Upper lobe of right lung (tissue), 1 donor: ENCODE results near the gene TMEM135. TPM values are rescaled to one million over a fixed set of nuclear protein-coding genes. Genes with fewer than 3 reads are reported as not detected.

Experiments used
- ATAC-seq: fragments of 200-7000 bp; cut with Tn5 transposase; one replicate; pipeline ENCODE4 v1.9.1; 2020; ENCODE audit warnings: mild to moderate bottlenecking, moderate library complexity
- DNase-seq: peaks from one replicate; pipeline ENCODE4 v3.0.0-alpha.2; 2020
- H3K27ac ChIP-seq: fragments of 200-600 bp; one replicate; pipeline ENCODE4 v1.8.0; 2022
- H3K27me3 ChIP-seq: fragments of 200-600 bp; one replicate; pipeline ENCODE4 v1.8.0; 2022; ENCODE audit warnings: mild to moderate bottlenecking
- H3K36me3 ChIP-seq: fragments of 200-600 bp; one replicate; pipeline ENCODE4 v1.8.0; 2022
- H3K4me1 ChIP-seq: fragments of 200-600 bp; one replicate; pipeline ENCODE4 v1.8.0; 2022
- H3K4me3 ChIP-seq: fragments of 200-600 bp; one replicate; pipeline ENCODE4 v1.8.0; 2022; ENCODE audit warnings: mild to moderate bottlenecking
- H3K9me3 ChIP-seq: fragments of 200-600 bp; one replicate; pipeline ENCODE4 v1.8.0; 2022
- intact Hi-C: fragments of 100-400 bp; cut with DNase I; formaldehyde crosslinking; loops from one replicate; pipeline ENCODE4 v1.11.0; 2022
- total RNA-seq: library from RNA; stranded (reverse); fragmentation: NEBNext Ultra II Directional; extraction: Animal tissue kit (Norgen Biotek cat#: 25700); gene quantifications from one replicate; pipeline ENCODE4 v1.2.1, GENCODE V29; 2021
- TF ChIP-seq, protein P1 (sequence below): fragments of 200-600 bp; IDR thresholded peaks from one replicate; pipeline ENCODE4 v1.8.0; 2022; ENCODE audit warnings: antibody characterized with exemption
- donor health status: DM: no; HTN: yes; CAD: no; lungs with severe emphysema.

The TMEM135 gene
- total RNA-seq, 1 donor from 2014 or later: 24.5 TPM

- Histone ChIP-seq H3K4me3 (no peak overlapping the region), H3K36me3 (no peaks in the 10 kb centered on the region), H3K27me3 (no peaks in the 10 kb centered on the region), H3K4me1 (no peaks in the 10 kb centered on the region), H3K27ac (no peak overlapping the region), H3K9me3 (no peaks in the 10 kb centered on the region)
- intact Hi-C loops: no loop called here
- ATAC-seq: no peak
- TF ChIP-seq, protein P1, sequence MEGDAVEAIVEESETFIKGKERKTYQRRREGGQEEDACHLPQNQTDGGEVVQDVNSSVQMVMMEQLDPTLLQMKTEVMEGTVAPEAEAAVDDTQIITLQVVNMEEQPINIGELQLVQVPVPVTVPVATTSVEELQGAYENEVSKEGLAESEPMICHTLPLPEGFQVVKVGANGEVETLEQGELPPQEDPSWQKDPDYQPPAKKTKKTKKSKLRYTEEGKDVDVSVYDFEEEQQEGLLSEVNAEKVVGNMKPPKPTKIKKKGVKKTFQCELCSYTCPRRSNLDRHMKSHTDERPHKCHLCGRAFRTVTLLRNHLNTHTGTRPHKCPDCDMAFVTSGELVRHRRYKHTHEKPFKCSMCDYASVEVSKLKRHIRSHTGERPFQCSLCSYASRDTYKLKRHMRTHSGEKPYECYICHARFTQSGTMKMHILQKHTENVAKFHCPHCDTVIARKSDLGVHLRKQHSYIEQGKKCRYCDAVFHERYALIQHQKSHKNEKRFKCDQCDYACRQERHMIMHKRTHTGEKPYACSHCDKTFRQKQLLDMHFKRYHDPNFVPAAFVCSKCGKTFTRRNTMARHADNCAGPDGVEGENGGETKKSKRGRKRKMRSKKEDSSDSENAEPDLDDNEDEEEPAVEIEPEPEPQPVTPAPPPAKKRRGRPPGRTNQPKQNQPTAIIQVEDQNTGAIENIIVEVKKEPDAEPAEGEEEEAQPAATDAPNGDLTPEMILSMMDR: no peak
- no peak for DNase-seq
These were observed 177.5 kb downstream of the TMEM135 start for GRCh38 chr11:87215236-87215635.

DNA sequence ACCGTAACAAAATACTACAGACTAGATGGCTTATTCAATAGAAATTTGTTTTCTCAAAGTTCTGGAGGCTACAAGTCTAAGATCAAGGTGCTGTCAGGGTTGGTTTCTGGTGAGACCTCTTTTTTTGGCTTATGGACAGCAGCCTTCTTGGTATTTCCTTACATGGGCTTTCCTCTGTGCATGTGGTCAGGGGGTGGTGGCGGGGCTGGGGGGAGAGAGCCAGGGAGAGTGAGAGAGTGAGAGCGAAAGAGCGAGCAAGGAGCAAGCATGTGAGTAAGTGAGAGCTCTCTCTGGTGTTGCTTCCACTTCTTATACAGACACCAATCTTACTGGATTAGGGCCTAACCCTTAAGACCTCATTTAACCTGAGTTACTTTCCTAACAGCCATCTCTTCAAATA is 181.5 kb downstream of the TMEM135 start:
- TF ChIP-seq, protein P1: no peak
- no peaks in the 10 kb centered on the region for H3K9me3 ChIP-seq
- no peaks in the 10 kb centered on the region for H3K36me3 ChIP-seq
- no peak overlapping the region for H3K4me3 ChIP-seq
- no peaks in the 10 kb centered on the region for H3K4me1 ChIP-seq
- H3K27ac ChIP-seq: no peak overlapping the region
- ATAC-seq (no peak), DNase-seq (no peak)
- intact Hi-C loops: no loop called here
- no peaks in the 10 kb centered on the region for H3K27me3 ChIP-seq

GRCh38 chr11:87223816-87224215 is 186.1 kb downstream of the TMEM135 start:
- ATAC-seq: no peak
- intact Hi-C loops: no loop called here

DNA sequence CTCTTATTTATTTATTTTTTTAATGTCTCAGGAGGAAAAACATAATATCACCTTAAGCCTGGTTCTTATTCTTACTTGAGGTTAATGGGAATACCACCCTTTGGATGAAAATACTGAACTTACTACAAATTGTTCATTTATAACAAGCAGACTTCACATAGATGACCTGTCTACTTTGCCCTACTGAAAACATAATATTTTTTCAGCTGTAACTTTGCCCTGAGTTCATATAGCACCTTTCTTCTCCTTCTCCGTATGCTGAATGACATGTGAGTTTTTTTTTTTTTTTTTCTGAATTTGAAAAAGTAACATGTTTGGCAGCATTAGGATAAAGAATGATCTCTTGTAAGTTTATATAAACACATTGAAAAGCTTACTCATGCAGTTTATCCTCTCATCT is 186.8 kb downstream of the TMEM135 start:
- intact Hi-C loops: no loop called here
- TF ChIP-seq, protein P1: no peak
- Histone ChIP-seq H3K36me3 (no peaks in the 10 kb centered on the region), H3K4me1 (no peaks in the 10 kb centered on the region), H3K27ac (no peak overlapping the region), H3K9me3 (no peaks in the 10 kb centered on the region), H3K27me3 (no peaks in the 10 kb centered on the region), H3K4me3 (no peak overlapping the region)
- ATAC-seq (no peak), DNase-seq (no peak)

More at GRCh38 chr11:87223816-87224215, 186.1 kb downstream of the TMEM135 start:
- no peaks in the 10 kb centered on the region for H3K27me3 ChIP-seq
- DNase-seq: no peak
- no peaks in the 10 kb centered on the region for H3K36me3 ChIP-seq
- H3K4me1 ChIP-seq: no peaks in the 10 kb centered on the region
- TF ChIP-seq, protein P1: no peak
- no peaks in the 10 kb centered on the region for H3K9me3 ChIP-seq
- no peak overlapping the region for H3K27ac ChIP-seq
- H3K4me3 ChIP-seq: no peak overlapping the region

DNA sequence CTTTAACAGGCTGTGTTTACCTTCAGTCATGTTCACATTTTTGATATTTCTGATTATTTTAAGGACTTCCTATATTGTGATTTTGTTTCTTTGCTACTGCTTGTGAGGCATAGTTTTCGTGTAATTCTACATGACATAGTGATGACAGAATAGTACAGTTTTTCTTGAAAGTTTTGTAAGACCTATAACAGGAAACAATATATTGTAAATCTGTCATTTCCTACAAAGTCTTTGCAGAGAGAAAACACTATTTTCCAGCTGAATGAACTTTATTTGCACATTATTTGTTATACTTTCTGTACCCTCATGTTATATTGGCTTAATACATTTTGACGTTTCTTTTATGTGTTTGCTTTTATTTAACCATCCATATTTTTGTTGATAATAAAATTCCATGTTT is 191.1 kb downstream of the TMEM135 start:
- Histone ChIP-seq H3K9me3 (peaks cover 9% of the 10 kb centered on the region), H3K36me3 (no peaks in the 10 kb centered on the region), H3K27me3 (no peaks in the 10 kb centered on the region), H3K27ac (no peak overlapping the region), H3K4me1 (no peaks in the 10 kb centered on the region), H3K4me3 (no peak overlapping the region)
- TF ChIP-seq, protein P1: no peak
- DNase-seq (no peak), ATAC-seq (no peak)
- intact Hi-C loops: no loop called here

DNA sequence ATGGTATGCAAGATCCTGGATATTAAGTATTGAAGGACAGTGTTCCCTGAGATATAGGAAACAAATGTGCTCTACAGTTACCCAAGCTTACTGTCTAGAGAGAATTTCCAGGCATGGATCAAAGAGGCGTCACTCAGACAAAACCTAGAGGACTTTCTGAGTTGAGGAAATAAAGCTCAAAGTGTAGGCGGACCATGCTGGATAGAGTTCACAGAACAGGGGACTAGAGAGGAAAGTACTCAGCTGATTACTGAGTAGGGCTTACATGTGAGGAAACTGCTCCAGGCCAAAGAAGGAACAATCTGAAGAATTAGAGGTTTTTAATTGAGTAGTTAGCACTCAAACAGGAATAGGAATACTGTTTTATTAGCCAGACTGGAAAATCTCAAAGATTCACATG is 193.3 kb downstream of the TMEM135 start:
- Histone ChIP-seq H3K36me3 (no peaks in the 10 kb centered on the region), H3K9me3 (peaks cover 9% of the 10 kb centered on the region), H3K4me3 (no peak overlapping the region), H3K4me1 (no peaks in the 10 kb centered on the region), H3K27me3 (no peaks in the 10 kb centered on the region), H3K27ac (no peak overlapping the region)
- intact Hi-C loops: no loop called here
- DNase-seq (no peak), ATAC-seq (peak; percentile 62)
- TF ChIP-seq, protein P1: no peak
